H1 (cell line): ENCODE data around the gene PCDHA1.

Experiments used
- TF ChIP-seq, protein P1 (sequence below): IDR thresholded peaks from 2 replicates; pipeline ENCODE4 v1.6.1; 2011; ENCODE audit warnings: low read depth, mild to moderate bottlenecking, low read length; ENCODE audit not compliant: insufficient read depth
- TF ChIP-seq, protein P2 (sequence below), 3 experiments: IDR thresholded peaks; 1 replicate in 2 of 3; 2 replicates in 1 of 3; pipeline versions ENCODE4 v1.5.1 to v1.6.1; 2011; ENCODE audit warnings: low read length in 3 of 3, mild to moderate bottlenecking in 3 of 3, inconsistent platforms in 2 of 3, low read depth in 1 of 3, moderate library complexity in 1 of 3; ENCODE audit not compliant: insufficient read depth in 1 of 3; ENCODE audit errors: control extremely low read depth in 1 of 3

DNA sequence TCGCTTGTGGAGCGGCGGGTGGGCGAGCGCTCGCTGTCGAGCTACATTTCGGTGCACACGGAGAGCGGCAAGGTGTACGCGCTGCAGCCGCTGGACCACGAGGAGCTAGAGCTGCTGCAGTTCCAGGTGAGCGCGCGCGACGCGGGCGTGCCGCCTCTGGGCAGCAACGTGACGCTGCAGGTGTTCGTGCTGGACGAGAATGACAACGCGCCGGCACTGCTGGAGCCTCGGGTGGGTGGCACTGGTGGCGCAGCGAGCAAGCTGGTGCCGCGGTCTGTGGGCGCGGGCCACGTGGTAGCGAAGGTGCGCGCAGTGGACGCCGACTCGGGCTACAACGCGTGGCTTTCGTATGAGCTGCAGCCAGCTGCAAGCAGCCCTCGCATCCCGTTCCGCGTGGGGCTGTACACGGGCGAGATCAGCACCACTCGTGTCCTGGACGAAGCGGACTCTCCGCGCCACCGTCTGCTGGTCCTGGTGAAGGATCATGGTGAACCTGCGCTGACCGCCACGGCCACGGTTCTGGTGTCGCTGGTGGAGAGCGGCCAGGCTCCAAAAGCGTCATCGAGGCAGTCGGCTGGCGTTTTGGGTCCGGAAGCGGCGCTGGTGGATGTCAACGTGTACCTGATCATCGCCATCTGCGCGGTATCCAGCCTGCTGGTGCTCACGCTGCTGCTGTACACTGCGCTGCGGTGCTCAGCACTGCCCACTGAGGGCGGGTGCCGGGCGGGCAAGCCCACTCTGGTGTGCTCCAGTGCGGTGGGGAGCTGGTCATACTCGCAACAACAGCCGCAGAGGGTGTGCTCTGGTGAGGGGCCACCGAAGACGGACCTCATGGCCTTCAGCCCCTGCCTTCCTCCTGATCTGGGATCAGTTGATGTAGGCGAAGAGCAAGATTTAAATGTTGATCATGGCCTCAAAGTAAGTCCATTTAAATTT lies 57.1 kb downstream of the PCDHA1 start:
- TF ChIP-seq, protein P1, sequence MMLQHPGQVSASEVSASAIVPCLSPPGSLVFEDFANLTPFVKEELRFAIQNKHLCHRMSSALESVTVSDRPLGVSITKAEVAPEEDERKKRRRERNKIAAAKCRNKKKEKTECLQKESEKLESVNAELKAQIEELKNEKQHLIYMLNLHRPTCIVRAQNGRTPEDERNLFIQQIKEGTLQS: no peak
- TF ChIP-seq, protein P2, sequence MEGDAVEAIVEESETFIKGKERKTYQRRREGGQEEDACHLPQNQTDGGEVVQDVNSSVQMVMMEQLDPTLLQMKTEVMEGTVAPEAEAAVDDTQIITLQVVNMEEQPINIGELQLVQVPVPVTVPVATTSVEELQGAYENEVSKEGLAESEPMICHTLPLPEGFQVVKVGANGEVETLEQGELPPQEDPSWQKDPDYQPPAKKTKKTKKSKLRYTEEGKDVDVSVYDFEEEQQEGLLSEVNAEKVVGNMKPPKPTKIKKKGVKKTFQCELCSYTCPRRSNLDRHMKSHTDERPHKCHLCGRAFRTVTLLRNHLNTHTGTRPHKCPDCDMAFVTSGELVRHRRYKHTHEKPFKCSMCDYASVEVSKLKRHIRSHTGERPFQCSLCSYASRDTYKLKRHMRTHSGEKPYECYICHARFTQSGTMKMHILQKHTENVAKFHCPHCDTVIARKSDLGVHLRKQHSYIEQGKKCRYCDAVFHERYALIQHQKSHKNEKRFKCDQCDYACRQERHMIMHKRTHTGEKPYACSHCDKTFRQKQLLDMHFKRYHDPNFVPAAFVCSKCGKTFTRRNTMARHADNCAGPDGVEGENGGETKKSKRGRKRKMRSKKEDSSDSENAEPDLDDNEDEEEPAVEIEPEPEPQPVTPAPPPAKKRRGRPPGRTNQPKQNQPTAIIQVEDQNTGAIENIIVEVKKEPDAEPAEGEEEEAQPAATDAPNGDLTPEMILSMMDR (IDR thresholded peaks at IDR 0.05; ENCODE audit: control extremely low read depth in 1 of 3, insufficient read depth in 1 of 3, low read depth in 1 of 3, low read length in 3 of 3): no peak
